CD14-positive monocyte (primary cell): ENCODE measurements around the gene SMTN. TPM values are rescaled to one million over a fixed set of nuclear protein-coding genes. Genes with fewer than 3 reads are reported as not detected.
"Not testable (repeated sequence)": the region's sequence is repeated elsewhere in the genome, so short reads cannot be mapped to it uniquely, and the experiment has no call there.

ENCODE experiments used
- DNase-seq, 3 donors: peaks; one replicate each; pipeline ENCODE4 v3.0.0-alpha.2; 2011 to 2022
- H2AFZ ChIP-seq: 2 replicates; pipeline ENCODE4 v1.6.0; 2012; ENCODE audit warnings: mild to moderate bottlenecking, low read depth, low read length, inconsistent platforms; ENCODE audit not compliant: insufficient read depth, poor library complexity, severe bottlenecking
- H3K27ac ChIP-seq, 2 donors: 1 replicate in 1 of 2; 2 replicates in 1 of 2; pipeline ENCODE4 v1.5.1; 2012 to 2013; ENCODE audit warnings: low read length in 2 of 2, control low read depth in 1 of 2, inconsistent platforms in 1 of 2, low read depth in 1 of 2, mild to moderate bottlenecking in 1 of 2
- H3K27me3 ChIP-seq, 2 donors: one replicate each; pipeline versions ENCODE4 v1.6.0 to v1.6.1; 2011 to 2013; ENCODE audit warnings: low read length in 2 of 2; ENCODE audit not compliant: control insufficient read depth in 2 of 2, insufficient read depth in 2 of 2
- H3K36me3 ChIP-seq, 2 donors: replicated peaks in 1 of 2; 1 replicate in 1 of 2; 2 replicates in 1 of 2; pipeline versions ENCODE4 v1.5.1 to v1.6.1; 2012 to 2013; ENCODE audit warnings: low read length in 2 of 2, control low read depth in 1 of 2, inconsistent platforms in 1 of 2, mild to moderate bottlenecking in 1 of 2; ENCODE audit not compliant: insufficient read depth in 2 of 2, control insufficient read depth in 1 of 2
- H3K4me1 ChIP-seq, 2 donors: 1 replicate in 1 of 2; 2 replicates in 1 of 2; pipeline versions ENCODE4 v1.5.1 to v1.6.1; 2012 to 2013; ENCODE audit warnings: low read length in 2 of 2, control low read depth in 1 of 2, inconsistent platforms in 1 of 2, mild to moderate bottlenecking in 1 of 2, moderate library complexity in 1 of 2; ENCODE audit not compliant: insufficient read depth in 2 of 2, control insufficient read depth in 1 of 2
- H3K4me2 ChIP-seq: replicated peaks from 2 replicates; pipeline ENCODE3; 2012; ENCODE audit warnings: low read length, moderate library complexity, mild to moderate bottlenecking; ENCODE audit not compliant: poor library complexity, severe bottlenecking; ENCODE audit errors: extremely low read depth
- H3K4me3 ChIP-seq, 3 experiments: fragments of 200-600 bp in 1 of 3; sonication (generic) in 1 of 3; replicated peaks in 1 of 3; 1 replicate in 2 of 3; 2 replicates in 1 of 3; pipeline ENCODE4 v1.5.1; 2011 to 2013; ENCODE audit warnings: low read length in 3 of 3, mild to moderate bottlenecking in 3 of 3, control low read depth in 2 of 3, low read depth in 2 of 3, inconsistent platforms in 1 of 3, moderate library complexity in 1 of 3
- H3K79me2 ChIP-seq: 2 replicates; pipeline ENCODE4 v1.6.0; 2012; ENCODE audit warnings: mild to moderate bottlenecking, control low read depth, inconsistent platforms, low read length, moderate library complexity; ENCODE audit not compliant: insufficient read depth
- H3K9ac ChIP-seq: 2 replicates; pipeline ENCODE4 v1.6.0; 2017; ENCODE audit warnings: low read length, mild to moderate bottlenecking; ENCODE audit not compliant: insufficient read depth, poor library complexity, severe bottlenecking
- H3K9me3 ChIP-seq, 2 donors: replicated peaks in 1 of 2; 1 replicate in 1 of 2; 2 replicates in 1 of 2; pipeline versions ENCODE4 v1.5.1 to v1.6.1; 2012 to 2013; ENCODE audit warnings: low read length in 2 of 2, control low read depth in 1 of 2; ENCODE audit not compliant: control insufficient read depth in 1 of 2, insufficient read depth in 1 of 2
- H4K20me1 ChIP-seq: 2 replicates; pipeline ENCODE4 v1.6.0; 2012; ENCODE audit warnings: mild to moderate bottlenecking, low read length, control low read depth, moderate library complexity; ENCODE audit not compliant: insufficient read depth
- H3K27ac Mint-ChIP-seq, 7 donors: one replicate each; pipeline ENCODE4 v1.8.0; 2020; ENCODE audit warnings: mild to moderate bottlenecking in 7 of 7, mixed read lengths in 7 of 7, moderate library complexity in 6 of 7, inconsistent platforms in 2 of 7
- H3K27me3 Mint-ChIP-seq, 3 donors: one replicate each; pipeline ENCODE4 v1.8.0; 2021 to 2022; ENCODE audit warnings: low read depth in 3 of 3, mild to moderate bottlenecking in 3 of 3, mixed read lengths in 3 of 3, moderate library complexity in 3 of 3, inconsistent platforms in 1 of 3
- H3K36me3 Mint-ChIP-seq, 2 donors: one replicate each; pipeline ENCODE4 v1.8.0; 2020; ENCODE audit warnings: mixed read lengths in 2 of 2, inconsistent platforms in 1 of 2, mild to moderate bottlenecking in 1 of 2
- H3K4me1 Mint-ChIP-seq: one replicate; pipeline ENCODE4 v1.8.0; 2020; ENCODE audit warnings: mild to moderate bottlenecking, mixed read lengths
- H3K4me3 Mint-ChIP-seq, 2 donors: one replicate each; pipeline ENCODE4 v1.8.0; 2020; ENCODE audit warnings: mild to moderate bottlenecking in 2 of 2, mixed read lengths in 2 of 2, moderate library complexity in 1 of 2
- H3K9me3 Mint-ChIP-seq, 7 donors: one replicate each; pipeline ENCODE4 v1.8.0; 2020 to 2022; ENCODE audit warnings: mixed read lengths in 7 of 7, mild to moderate bottlenecking in 6 of 7, moderate library complexity in 6 of 7, inconsistent platforms in 2 of 7
- WGBS: methylation state at CpG from one replicate; pipeline ENCODE4 v1.1.5; 2013; ENCODE audit warnings: missing lambda C conversion rate; ENCODE audit not compliant: insufficient coverage; 5-methylcytosine and 5-hydroxymethylcytosine counted together
- intact Hi-C, 2 donors: fragments of 100-400 bp; cut with micrococcal nuclease; formaldehyde crosslinking; loops; one replicate each; pipeline versions ENCODE4 v1.15.0 to v1.15.1; 2023
- polyA plus RNA-seq, 3 donors: library from polyadenylated mRNA; depleted of rRNA in 1 of 3; unstranded in 2 of 3; stranded (reverse) in 1 of 3; fragments of 300-500 nt in 2 of 3; fragments of >200 nt in 1 of 3; fragmentation: Illumina TruSeq in 2 of 3; gene quantifications; 1 replicate in 2 of 3; 2 replicates in 1 of 3; pipeline ENCODE4 v1.2.3, GENCODE V29; 2012 to 2021
- TF ChIP-seq, protein P1 (sequence below): fragments of 200-600 bp; IDR thresholded peaks from one replicate; pipeline ENCODE4 v1.8.0; 2022; ENCODE audit warnings: antibody characterized with exemption, mild to moderate bottlenecking

SMTN gene
- polyA plus RNA-seq, 3 donors = 0.87 to 13.3 (median 0.88) TPM

GRCh38 chr22:31075961-31076360 is 5.2 kb upstream of the SMTN start:
- Histone ChIP-seq H3K4me2 (no peak overlapping the region), H3K27me3 (no peaks in the 10 kb centered on the region), H4K20me1 (no peaks in the 10 kb centered on the region), H3K27ac (no peak overlapping the region), H3K9ac (no peak overlapping the region), H3K79me2 (no peaks in the 10 kb centered on the region), H3K4me3 (no peak overlapping the region), H3K36me3 (no peaks in the 10 kb centered on the region), H2AFZ (no peak overlapping the region), H3K4me1 (peaks cover 7% of the 10 kb centered on the region in 2 donors), H3K9me3 (no peaks in the 10 kb centered on the region)
- intact Hi-C loops = no loop called here
- no peak overlapping the region for H3K27ac Mint-ChIP-seq
- DNase-seq = no peak
- peaks cover 9% of the 10 kb centered on the region for H3K4me1 Mint-ChIP-seq
- no peak overlapping the region for H3K4me3 Mint-ChIP-seq
- TF ChIP-seq, protein P1, sequence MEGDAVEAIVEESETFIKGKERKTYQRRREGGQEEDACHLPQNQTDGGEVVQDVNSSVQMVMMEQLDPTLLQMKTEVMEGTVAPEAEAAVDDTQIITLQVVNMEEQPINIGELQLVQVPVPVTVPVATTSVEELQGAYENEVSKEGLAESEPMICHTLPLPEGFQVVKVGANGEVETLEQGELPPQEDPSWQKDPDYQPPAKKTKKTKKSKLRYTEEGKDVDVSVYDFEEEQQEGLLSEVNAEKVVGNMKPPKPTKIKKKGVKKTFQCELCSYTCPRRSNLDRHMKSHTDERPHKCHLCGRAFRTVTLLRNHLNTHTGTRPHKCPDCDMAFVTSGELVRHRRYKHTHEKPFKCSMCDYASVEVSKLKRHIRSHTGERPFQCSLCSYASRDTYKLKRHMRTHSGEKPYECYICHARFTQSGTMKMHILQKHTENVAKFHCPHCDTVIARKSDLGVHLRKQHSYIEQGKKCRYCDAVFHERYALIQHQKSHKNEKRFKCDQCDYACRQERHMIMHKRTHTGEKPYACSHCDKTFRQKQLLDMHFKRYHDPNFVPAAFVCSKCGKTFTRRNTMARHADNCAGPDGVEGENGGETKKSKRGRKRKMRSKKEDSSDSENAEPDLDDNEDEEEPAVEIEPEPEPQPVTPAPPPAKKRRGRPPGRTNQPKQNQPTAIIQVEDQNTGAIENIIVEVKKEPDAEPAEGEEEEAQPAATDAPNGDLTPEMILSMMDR = no peak
- peaks cover 3 to 6% (median 6%) of the 10 kb centered on the region in 3 donors for H3K27me3 Mint-ChIP-seq
- no peaks in the 10 kb centered on the region for H3K9me3 Mint-ChIP-seq
- 96% methylated on average over 10 of the region's 15 CpGs for WGBS
- no peaks in the 10 kb centered on the region for H3K36me3 Mint-ChIP-seq

DNA sequence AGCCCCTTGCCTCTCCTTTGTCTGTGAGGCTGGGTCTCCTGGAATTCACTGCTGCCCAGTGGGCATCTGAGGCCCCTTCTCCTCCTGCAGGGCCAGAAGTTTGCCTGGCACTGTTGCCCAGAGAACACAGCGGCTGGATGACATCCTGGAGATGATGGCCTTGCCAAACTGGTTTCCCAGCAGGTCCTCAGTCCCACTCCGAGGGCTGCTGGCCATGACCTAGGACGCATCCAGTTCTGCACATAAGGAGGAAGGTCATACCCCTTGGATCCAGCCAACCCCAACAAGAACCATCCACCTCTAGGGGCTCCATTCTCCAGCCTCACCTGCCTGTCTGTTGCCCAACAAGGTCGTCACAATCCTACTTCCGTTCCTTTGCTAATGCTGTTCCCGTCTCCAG is 3.4 kb upstream of the SMTN start:
- Mint-ChIP-seq H3K36me3 (no peaks in the 10 kb centered on the region), H3K4me1 (peaks cover 25% of the 10 kb centered on the region), H3K27me3 (peaks cover 3 to 6% (median 6%) of the 10 kb centered on the region in 3 donors), H3K27ac (no peak overlapping the region), H3K4me3 (no peak overlapping the region), H3K9me3 (no peaks in the 10 kb centered on the region)
- WGBS = 93% methylated on average over 3 of the region's 6 CpGs
- H3K4me1 ChIP-seq = peaks cover 22 to 25% of the 10 kb centered on the region in 2 donors
- no peak for DNase-seq
- TF ChIP-seq, protein P1 = no peak
- no peak overlapping the region for H2AFZ ChIP-seq
- peaks cover 9% of the 10 kb centered on the region for H3K79me2 ChIP-seq
- H3K9me3 ChIP-seq = no peaks in the 10 kb centered on the region
- no peak overlapping the region for H3K9ac ChIP-seq
- no peaks in the 10 kb centered on the region for H3K27me3 ChIP-seq
- no peak overlapping the region for H3K4me2 ChIP-seq
- intact Hi-C loops = no loop called here
- no peak overlapping the region for H3K27ac ChIP-seq
- H3K36me3 ChIP-seq = no peaks in the 10 kb centered on the region
- no peak overlapping the region for H3K4me3 ChIP-seq
- no peaks in the 10 kb centered on the region for H4K20me1 ChIP-seq

DNA sequence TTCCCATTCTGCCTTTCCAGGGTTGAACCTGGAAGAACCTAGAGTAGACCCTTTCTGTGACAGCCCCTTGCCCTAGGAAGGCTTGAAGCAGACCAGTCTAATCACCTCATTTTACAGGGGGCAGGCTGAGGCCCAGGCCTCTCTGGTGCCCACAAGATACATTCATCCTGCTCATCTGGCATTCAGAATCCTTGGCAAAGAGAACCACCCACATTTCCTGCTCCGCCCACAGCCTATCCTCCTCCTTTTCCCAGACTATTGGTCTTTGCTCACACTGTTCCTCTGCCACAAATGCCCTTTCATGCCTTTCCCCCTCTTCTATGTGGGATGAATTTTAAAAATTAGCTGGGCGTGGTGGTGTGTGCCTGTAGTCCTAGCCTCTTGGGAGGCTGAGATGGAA is 2.7 kb upstream of the SMTN start:
- H3K36me3 Mint-ChIP-seq, H3K4me2 ChIP-seq, H3K27me3 ChIP-seq, H3K9me3 ChIP-seq, H3K9me3 Mint-ChIP-seq, DNase-seq, H2AFZ ChIP-seq, H3K36me3 ChIP-seq, H3K27ac Mint-ChIP-seq, H3K4me3 Mint-ChIP-seq, H3K27me3 Mint-ChIP-seq, H3K4me3 ChIP-seq, intact Hi-C loops, H3K27ac ChIP-seq, H4K20me1 ChIP-seq, H3K9ac ChIP-seq, H3K79me2 ChIP-seq: not testable (repeated sequence)
- H3K4me1 Mint-ChIP-seq = peaks cover 29% of the 10 kb centered on the region
- no CpG with 5 or more reads among the region's 2 CpGs for WGBS
- H3K4me1 ChIP-seq = peaks cover 25 to 30% of the 10 kb centered on the region in 2 donors
